ENCODE data around the gene ADCY9.

DNA sequence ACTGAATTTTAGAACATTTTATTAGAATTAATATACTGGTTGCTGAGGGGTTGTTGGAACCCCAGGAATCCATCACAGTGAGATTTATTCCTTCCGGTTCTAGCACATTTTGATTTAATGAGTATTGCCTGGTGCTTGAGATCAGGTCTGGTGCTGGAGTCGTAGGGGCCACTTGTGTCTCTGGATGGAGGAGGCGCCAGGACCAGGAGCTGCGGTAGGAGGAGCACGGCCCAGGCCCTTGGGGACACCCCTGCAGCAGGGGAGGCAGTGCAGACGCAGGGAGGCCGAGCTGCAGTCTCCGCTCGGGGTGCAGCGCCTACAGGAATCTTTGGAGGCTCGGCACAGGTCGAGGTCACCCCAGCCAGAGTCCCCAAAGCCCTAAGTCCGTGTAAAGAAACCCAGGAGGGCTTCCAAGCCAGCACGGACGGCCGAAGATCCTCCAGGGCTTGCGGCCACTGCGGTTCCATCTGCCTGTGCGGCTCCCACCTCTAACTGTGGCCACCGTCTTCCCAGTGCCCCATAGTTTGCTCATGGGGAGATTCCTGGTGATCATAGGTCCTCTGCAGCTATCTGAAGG, 169.6 kb downstream of the ADCY9 start:
- TF ChIP-seq, protein P1, sequence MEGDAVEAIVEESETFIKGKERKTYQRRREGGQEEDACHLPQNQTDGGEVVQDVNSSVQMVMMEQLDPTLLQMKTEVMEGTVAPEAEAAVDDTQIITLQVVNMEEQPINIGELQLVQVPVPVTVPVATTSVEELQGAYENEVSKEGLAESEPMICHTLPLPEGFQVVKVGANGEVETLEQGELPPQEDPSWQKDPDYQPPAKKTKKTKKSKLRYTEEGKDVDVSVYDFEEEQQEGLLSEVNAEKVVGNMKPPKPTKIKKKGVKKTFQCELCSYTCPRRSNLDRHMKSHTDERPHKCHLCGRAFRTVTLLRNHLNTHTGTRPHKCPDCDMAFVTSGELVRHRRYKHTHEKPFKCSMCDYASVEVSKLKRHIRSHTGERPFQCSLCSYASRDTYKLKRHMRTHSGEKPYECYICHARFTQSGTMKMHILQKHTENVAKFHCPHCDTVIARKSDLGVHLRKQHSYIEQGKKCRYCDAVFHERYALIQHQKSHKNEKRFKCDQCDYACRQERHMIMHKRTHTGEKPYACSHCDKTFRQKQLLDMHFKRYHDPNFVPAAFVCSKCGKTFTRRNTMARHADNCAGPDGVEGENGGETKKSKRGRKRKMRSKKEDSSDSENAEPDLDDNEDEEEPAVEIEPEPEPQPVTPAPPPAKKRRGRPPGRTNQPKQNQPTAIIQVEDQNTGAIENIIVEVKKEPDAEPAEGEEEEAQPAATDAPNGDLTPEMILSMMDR (IDR thresholded peaks at IDR 0.05): no peak
- TF ChIP-seq MAX (CRISPR knock-in tag; IDR thresholded peaks at IDR 0.05): no peak
- no peak for TF ChIP-seq ZNF532 (CRISPR knock-in tag; IDR thresholded peaks at IDR 0.05; ENCODE audit: borderline replicate concordance)
- TF ChIP-seq TP53 (CRISPR knock-in tag; IDR thresholded peaks at IDR 0.05): no peak
